Measurements from ENCODE around the gene EPHA4. TPM values are rescaled to one million over a fixed set of nuclear protein-coding genes. Genes with fewer than 3 reads are reported as not detected.

Gene EPHA4
- total and polyA plus RNA-seq, 2 of the 4 experiments (the other 2 are of a cell fraction) = 36.9 to 132 TPM

- Histone ChIP-seq H2AK9ac (replicated peaks; ENCODE audit: low read depth, low read length, poor library complexity) (no peak overlapping the region), H4K8ac (ENCODE audit: low read depth in 2 of 2, low read length in 2 of 2) (no peak overlapping the region), H3K36me3 (ENCODE audit: control insufficient read depth, insufficient read depth, low read length) (peaks cover 4% of the 10 kb centered on the region), H3K9me1 (ENCODE audit: insufficient read depth, low read length) (no peaks in the 10 kb centered on the region), H2AFZ (replicated peaks; ENCODE audit: low read length, poor library complexity) (no peak overlapping the region), H3K27me3 (ENCODE audit: control insufficient read depth, insufficient read depth, low read length) (no peaks in the 10 kb centered on the region), H3K4ac (ENCODE audit: low read depth, low read length) (no peak overlapping the region), H3K56ac (ENCODE audit: extremely low read depth, insufficient read depth, low read length) (no peak overlapping the region), H2BK5ac (ENCODE audit: low read depth, low read length, poor library complexity, severe bottlenecking) (no peak overlapping the region), H3K79me1 (ENCODE audit: low read depth in 1 of 2, low read length in 2 of 2) (peaks cover 9 to 14% of the 10 kb centered on the region in 2 experiments; a peak in 2 of 4 replicates), H3K4me1 (ENCODE audit: control insufficient read depth, insufficient read depth, low read length) (peaks cover 5% of the 10 kb centered on the region), H4K91ac (ENCODE audit: insufficient read depth, low read depth, low read length) (no peak overlapping the region), H3K9me3 (ENCODE audit: control insufficient read depth, insufficient read depth, low read length) (no peaks in the 10 kb centered on the region), H3K9ac (ENCODE audit: low read depth, low read length) (no peak overlapping the region), H2AK5ac (ENCODE audit: low read depth, low read length) (no peak overlapping the region), H2BK20ac (ENCODE audit: low read depth, low read length) (no peak overlapping the region), H3K27ac (ENCODE audit: insufficient read depth, low read length) (no peak overlapping the region), H4K5ac (ENCODE audit: low read depth, low read length) (no peak overlapping the region), H3K23ac (ENCODE audit: low read depth, low read length) (no peak overlapping the region), H2BK120ac (ENCODE audit: low read depth, low read length) (no peak overlapping the region), H3K14ac (replicated peaks; ENCODE audit: low read depth, low read length) (no peak overlapping the region), H3K18ac (ENCODE audit: low read depth, low read length) (no peak overlapping the region), H4K20me1 (ENCODE audit: insufficient read depth, low read length) (no peaks in the 10 kb centered on the region), H3K4me2 (ENCODE audit: low read depth, low read length) (no peak overlapping the region), H2BK15ac (ENCODE audit: low read depth, low read length) (no peak overlapping the region), H3K4me3 (ENCODE audit: insufficient read depth, low read depth, low read length) (no peak overlapping the region)
- ATAC-seq (ENCODE audit: low read depth) (no peak), DNase-seq (no peak)
- WGBS, 2 experiments (ENCODE audit: extremely low coverage in 2 of 2, insufficient read length in 1 of 2) = no CpG with 5 or more reads among the region's 4 CpGs
- POLR2A ChIA-PET (ENCODE audit: unreplicated experiment) = no interaction called here
- TF ChIP-seq RAD21 (IDR thresholded peaks at IDR 0.05; ENCODE audit: low read length) (no peak), USF2 (IDR thresholded peaks at IDR 0.05; ENCODE audit: low read depth, low read length) (no peak), MAZ (IDR thresholded peaks at IDR 0.05; ENCODE audit: borderline replicate concordance, low read depth, low read length) (no peak), CEBPB (IDR thresholded peaks at IDR 0.05; ENCODE audit: low read depth, low read length) (no peak), POLR2A (IDR thresholded peaks at IDR 0.05; ENCODE audit: low read depth, low read length) (no peak), CTCF (conservative IDR thresholded peaks at IDR 0.05; ENCODE audit: low read depth, low read length) (no peak), NFE2L2 (IDR thresholded peaks at IDR 0.05; ENCODE audit: low read depth, low read length) (no peak), ELK1 (IDR thresholded peaks at IDR 0.05; ENCODE audit: borderline replicate concordance, low read depth, low read length) (no peak), FOS (IDR thresholded peaks at IDR 0.05; ENCODE audit: low read depth, low read length) (no peak), RFX5 (IDR thresholded peaks at IDR 0.05; ENCODE audit: low read depth, low read length) (no peak), SMC3 (IDR thresholded peaks at IDR 0.05; ENCODE audit: low read depth, low read length) (no peak), MXI1 (IDR thresholded peaks at IDR 0.05; ENCODE audit: borderline replicate concordance, low read depth, low read length) (no peak), BHLHE40 (IDR thresholded peaks at IDR 0.05; ENCODE audit: low read depth, low read length) (no peak), RCOR1 (IDR thresholded peaks at IDR 0.05; ENCODE audit: insufficient replicate concordance, low read length) (no peak), MAFK (IDR thresholded peaks at IDR 0.05; ENCODE audit: low read depth, low read length) (no peak), CHD1 (IDR thresholded peaks at IDR 0.05; ENCODE audit: low read depth, low read length) (no peak)
- in situ Hi-C loops (cut with MboI; ENCODE audit: low sequenced_read_pairs) = no loop called here
- BruUV-seq (replicated peaks) = no TSS peak
- intact Hi-C loops (cut with micrococcal nuclease) = no loop called here
- CTCF ChIA-PET = no interaction called here
- dilution Hi-C loops (cut with HindIII; ENCODE audit: low sequenced_read_pairs, unreplicated experiment) = no loop called here
These were observed 18.8 kb downstream of the EPHA4 start for GRCh38 chr2:221553333-221553732.
